Activated CD4-positive, alpha-beta T cell treated with anti-CD3 and anti-CD28 coated beads for 36 hours (primary cell): ENCODE data around the gene SIL1. TPM values are rescaled to one million over a fixed set of nuclear protein-coding genes. Genes with fewer than 3 reads are reported as not detected.

Source experiments
- ATAC-seq: fragments of 200-7000 bp; cut with Tn5 transposase; one replicate; pipeline ENCODE4 v1.10.0; 2021; ENCODE audit warnings: mild to moderate bottlenecking, moderate library complexity
- CTCF ChIA-PET: fragments of 350-600 bp; sonication (Branson Sonifier 250); formaldehyde crosslinking; loops from one replicate; lab custom pipeline; 2021; ENCODE audit warnings: antibody characterized with exemption; lab: Charles Lee
- POLR2A ChIA-PET: fragments of 350-600 bp; sonication (Branson Sonifier 250); formaldehyde crosslinking; loops from one replicate; lab custom pipeline; 2021; ENCODE audit warnings: antibody characterized with exemption, inconsistent platforms; lab: Charles Lee
- DNase-seq: peaks from one replicate; pipeline ENCODE4 v3.0.0-alpha.2; 2020
- H3K27ac Mint-ChIP-seq: one replicate; pipeline ENCODE4 v1.8.0; 2021; ENCODE audit warnings: mixed read lengths
- H3K27me3 Mint-ChIP-seq: one replicate; pipeline ENCODE4 v1.8.0; 2021; ENCODE audit warnings: mixed read lengths
- H3K36me3 Mint-ChIP-seq: one replicate; pipeline ENCODE4 v1.8.0; 2021; ENCODE audit warnings: low read depth, mixed read lengths
- H3K4me1 Mint-ChIP-seq: one replicate; pipeline ENCODE4 v1.8.0; 2021; ENCODE audit warnings: mixed read lengths
- H3K4me3 Mint-ChIP-seq: one replicate; pipeline ENCODE4 v1.8.0; 2021; ENCODE audit warnings: mild to moderate bottlenecking, moderate library complexity, mixed read lengths
- H3K9me3 Mint-ChIP-seq: one replicate; pipeline ENCODE4 v1.8.0; 2021; ENCODE audit warnings: low read depth, mixed read lengths
- intact Hi-C, 2 experiments: fragments of 100-400 bp; cut with DNase I in 1 of 2; cut with micrococcal nuclease in 1 of 2; formaldehyde crosslinking; loops; one replicate each; pipeline versions ENCODE4 v1.14.2 to v1.15.1; 2022 to 2024; cut with DNase I, micrococcal nuclease
- total RNA-seq, 2 experiments: library from RNA; stranded (reverse); gene quantifications; one replicate each; pipeline ENCODE4 v1.2.3, GENCODE V29; 2021

Gene SIL1
- total RNA-seq, 2 experiments from 2014 or later: 11.2 to 14.4 TPM

- CTCF ChIA-PET: no interaction called here
- POLR2A ChIA-PET: no interaction called here
- intact Hi-C loops: no loop called here
- no peak overlapping the region for H3K4me3 Mint-ChIP-seq
- DNase-seq (no peak), ATAC-seq (no peak)
- H3K27ac Mint-ChIP-seq: no peak overlapping the region
- no peaks in the 10 kb centered on the region for H3K9me3 Mint-ChIP-seq
- H3K4me1 Mint-ChIP-seq: peaks cover 4% of the 10 kb centered on the region
- H3K27me3 Mint-ChIP-seq: no peaks in the 10 kb centered on the region
- H3K36me3 Mint-ChIP-seq: no peaks in the 10 kb centered on the region
Measured at GRCh38 chr5:138943599-138944173, 254.5 kb downstream of the SIL1 start.

DNA sequence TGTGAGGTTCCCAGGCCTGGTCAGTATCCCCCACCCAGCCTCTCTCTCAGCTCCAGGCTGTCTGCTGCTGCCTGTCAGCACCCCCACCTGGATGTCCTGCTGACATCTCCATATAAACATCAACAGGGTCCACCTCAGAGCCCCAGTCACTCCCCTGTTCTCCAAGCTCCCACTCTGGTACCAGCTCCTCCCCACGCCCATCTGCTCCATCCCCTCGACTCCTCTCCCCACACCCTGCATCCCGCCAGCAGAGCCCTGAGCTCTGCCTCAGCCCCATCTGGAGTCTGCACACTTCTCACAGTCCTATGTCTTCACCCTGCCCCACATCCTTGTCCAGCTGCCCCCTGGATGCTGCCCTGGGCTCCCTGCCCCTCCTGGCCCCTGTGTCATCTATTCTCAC, 255.3 kb downstream of the SIL1 start:
- no peak overlapping the region for H3K27ac Mint-ChIP-seq
- ATAC-seq (no peak), DNase-seq (no peak)
- no peak overlapping the region for H3K4me3 Mint-ChIP-seq
- ChIA-PET POLR2A (no interaction called here), CTCF (no interaction called here)
- no peaks in the 10 kb centered on the region for H3K36me3 Mint-ChIP-seq
- intact Hi-C loops: no loop called here
- peaks cover 4% of the 10 kb centered on the region for H3K4me1 Mint-ChIP-seq
- no peaks in the 10 kb centered on the region for H3K27me3 Mint-ChIP-seq
- H3K9me3 Mint-ChIP-seq: no peaks in the 10 kb centered on the region

DNA sequence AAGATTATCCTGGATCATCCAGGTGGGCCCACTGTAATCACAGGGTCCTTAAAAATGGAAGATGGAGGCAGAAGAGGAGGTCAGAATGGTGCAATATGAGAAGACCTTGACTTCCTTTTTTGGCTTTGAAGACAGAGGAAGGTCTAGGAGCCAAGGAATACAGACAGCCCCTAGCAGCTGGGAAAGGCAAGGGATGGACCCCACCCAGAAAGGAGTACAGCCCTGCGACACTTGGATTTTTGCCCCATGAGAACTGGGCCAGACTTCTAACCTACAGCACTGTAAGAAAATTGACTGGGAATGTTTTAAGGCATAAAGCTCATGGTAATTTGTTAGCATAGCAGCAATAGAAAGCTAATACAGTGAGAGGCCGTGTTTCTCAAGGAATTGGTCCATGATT, 256.1 kb downstream of the SIL1 start:
- CTCF ChIA-PET: no interaction called here
- ATAC-seq (no peak), DNase-seq (no peak)
- no peaks in the 10 kb centered on the region for H3K36me3 Mint-ChIP-seq
- H3K27ac Mint-ChIP-seq: no peak overlapping the region
- H3K27me3 Mint-ChIP-seq: no peaks in the 10 kb centered on the region
- peaks cover 4% of the 10 kb centered on the region for H3K4me1 Mint-ChIP-seq
- no peak overlapping the region for H3K4me3 Mint-ChIP-seq
- no peaks in the 10 kb centered on the region for H3K9me3 Mint-ChIP-seq
- intact Hi-C loops: no loop called here
- POLR2A ChIA-PET: no interaction called here

DNA sequence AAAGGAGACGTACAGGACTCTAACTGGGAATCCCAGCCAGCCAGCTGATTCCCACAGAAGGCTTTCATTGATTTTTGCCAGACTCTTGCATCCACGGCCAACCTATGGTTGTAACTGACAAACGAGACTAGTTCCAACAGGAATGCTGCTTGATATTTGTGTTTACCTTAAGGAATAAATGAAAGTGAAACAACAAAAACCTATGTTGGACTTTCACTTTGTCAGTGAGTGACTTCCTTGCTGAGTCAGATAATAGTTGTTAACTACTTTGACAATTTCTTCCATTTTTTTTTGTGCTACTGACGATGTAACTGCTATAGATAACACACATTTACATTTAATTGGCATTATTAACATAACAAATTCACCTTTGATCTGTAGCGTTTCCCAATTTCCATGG, 259.6 kb downstream of the SIL1 start:
- no peak overlapping the region for H3K27ac Mint-ChIP-seq
- H3K9me3 Mint-ChIP-seq: no peaks in the 10 kb centered on the region
- peaks cover 4% of the 10 kb centered on the region for H3K4me1 Mint-ChIP-seq
- CTCF ChIA-PET: interaction anchor here (1.3 kb wide), 1 partner anchor 46 kb away, joined by 3 read pairs; no protein-coding TSS in a partner anchor
- DNase-seq: no peak
- H3K4me3 Mint-ChIP-seq: no peak overlapping the region
- POLR2A ChIA-PET: no interaction called here
- ATAC-seq: no peak
- intact Hi-C loops: no loop called here
- no peaks in the 10 kb centered on the region for H3K36me3 Mint-ChIP-seq
- H3K27me3 Mint-ChIP-seq: no peaks in the 10 kb centered on the region

DNA sequence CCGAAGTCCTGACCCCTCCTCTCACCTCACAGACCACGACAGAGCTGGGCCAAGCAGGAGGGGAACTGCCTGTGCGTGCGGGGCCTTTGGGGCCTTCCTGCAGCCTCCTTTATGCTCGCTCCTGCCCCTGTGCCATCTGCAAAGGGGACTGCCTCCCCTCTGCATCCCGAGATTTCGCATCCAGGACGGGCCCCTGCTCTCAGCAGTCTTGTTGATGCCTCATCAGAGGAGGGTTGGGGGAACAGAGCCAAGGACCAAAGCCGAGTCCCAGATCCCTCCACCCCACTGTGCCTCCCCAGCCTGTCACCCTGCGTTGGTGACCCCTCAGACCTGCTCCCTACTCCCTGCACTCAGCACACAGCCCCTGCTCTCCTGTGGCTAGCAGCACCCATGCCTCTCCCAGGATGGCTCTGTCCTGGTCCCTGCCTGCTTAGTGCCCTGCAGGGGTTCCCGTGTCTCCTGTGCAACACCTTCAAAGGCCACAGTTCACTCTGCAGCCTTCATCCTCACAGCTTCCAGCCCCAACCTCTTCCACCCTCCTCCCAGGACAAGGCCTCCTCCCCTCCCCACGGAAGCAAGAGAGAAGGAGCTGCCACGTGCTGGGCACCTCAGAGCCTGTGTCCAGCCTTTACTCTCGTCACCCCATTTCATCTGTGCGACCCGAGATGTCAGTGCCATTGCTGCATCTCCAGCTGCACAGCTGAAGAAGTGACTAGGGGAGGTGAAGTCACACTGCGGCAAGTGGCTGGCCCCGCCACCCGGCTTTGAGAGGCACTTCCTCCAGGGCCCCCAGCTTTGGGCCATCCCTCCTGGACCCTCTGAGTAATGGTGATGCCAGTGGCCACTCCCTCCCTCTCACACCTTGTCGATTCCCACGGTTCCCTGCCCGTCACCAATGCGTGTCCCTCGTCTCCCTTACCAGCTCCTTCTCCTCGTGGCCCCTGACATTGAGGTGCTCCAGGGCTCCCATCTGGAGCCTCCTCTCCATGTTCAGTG, 260.5 kb downstream of the SIL1 start:
- Mint-ChIP-seq H3K27ac (no peak overlapping the region), H3K36me3 (no peaks in the 10 kb centered on the region), H3K27me3 (no peaks in the 10 kb centered on the region), H3K4me1 (peaks cover 4% of the 10 kb centered on the region), H3K4me3 (no peak overlapping the region), H3K9me3 (no peaks in the 10 kb centered on the region)
- POLR2A ChIA-PET: no interaction called here
- intact Hi-C loops: no loop called here
- ATAC-seq (no peak), DNase-seq (no peak)
- CTCF ChIA-PET: interaction anchor here (0.6 to 1.3 kb wide), 2 partner anchors 47 to 308 kb away, joined by 3 read pairs; no protein-coding TSS in a partner anchor

DNA sequence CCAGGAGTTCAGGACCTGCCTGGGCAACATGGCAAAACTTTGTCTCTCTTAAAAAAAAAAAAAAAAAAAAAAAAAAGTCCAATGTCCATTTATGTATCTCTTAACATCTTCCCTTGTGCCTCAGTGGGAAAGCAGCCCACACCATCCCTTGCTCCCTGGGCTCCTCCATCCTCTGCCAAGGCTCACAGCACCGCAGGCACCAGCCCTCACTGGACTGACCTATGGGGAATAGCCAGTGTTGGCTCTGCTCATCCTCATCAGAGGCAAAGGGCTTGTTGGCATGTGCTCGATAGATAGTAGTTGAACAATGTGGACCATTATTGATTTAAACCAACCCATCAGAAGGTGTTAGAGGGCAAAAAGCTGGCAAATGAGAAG, 261.2 kb downstream of the SIL1 start:
- intact Hi-C loops: no loop called here
- no peaks in the 10 kb centered on the region for H3K27me3 Mint-ChIP-seq
- H3K9me3 Mint-ChIP-seq: no peaks in the 10 kb centered on the region
- H3K4me1 Mint-ChIP-seq: peaks cover 4% of the 10 kb centered on the region
- no peak for DNase-seq
- H3K36me3 Mint-ChIP-seq: no peaks in the 10 kb centered on the region
- H3K4me3 Mint-ChIP-seq: no peak overlapping the region
- ATAC-seq: no peak
- POLR2A ChIA-PET: no interaction called here
- CTCF ChIA-PET: no interaction called here
- no peak overlapping the region for H3K27ac Mint-ChIP-seq

- intact Hi-C loops: no loop called here
- DNase-seq (no peak), ATAC-seq (no peak)
- Mint-ChIP-seq H3K9me3 (no peaks in the 10 kb centered on the region), H3K4me1 (peaks cover 4% of the 10 kb centered on the region), H3K27ac (no peak overlapping the region), H3K36me3 (no peaks in the 10 kb centered on the region), H3K27me3 (no peaks in the 10 kb centered on the region), H3K4me3 (no peak overlapping the region)
- CTCF ChIA-PET: no interaction called here
- POLR2A ChIA-PET: no interaction called here
Measured at GRCh38 chr5:138936225-138936967, 261.8 kb downstream of the SIL1 start.

- H3K36me3 Mint-ChIP-seq: no peaks in the 10 kb centered on the region
- ChIA-PET POLR2A (interaction anchor here (0.7 kb wide), 1 partner anchor 309 kb away, joined by 3 read pairs; no protein-coding TSS in a partner anchor), CTCF (interaction anchor here (0.7 kb wide), 1 partner anchor 147 kb away, joined by 3 read pairs; no protein-coding TSS in a partner anchor)
- DNase-seq: no peak
- no peaks in the 10 kb centered on the region for H3K4me1 Mint-ChIP-seq
- no peak for ATAC-seq
- H3K27me3 Mint-ChIP-seq: no peaks in the 10 kb centered on the region
- H3K4me3 Mint-ChIP-seq: no peak overlapping the region
- H3K9me3 Mint-ChIP-seq: no peaks in the 10 kb centered on the region
- H3K27ac Mint-ChIP-seq: no peak overlapping the region
- intact Hi-C loops: no loop called here
Measured at GRCh38 chr5:138935466-138935865, 262.7 kb downstream of the SIL1 start.

DNA sequence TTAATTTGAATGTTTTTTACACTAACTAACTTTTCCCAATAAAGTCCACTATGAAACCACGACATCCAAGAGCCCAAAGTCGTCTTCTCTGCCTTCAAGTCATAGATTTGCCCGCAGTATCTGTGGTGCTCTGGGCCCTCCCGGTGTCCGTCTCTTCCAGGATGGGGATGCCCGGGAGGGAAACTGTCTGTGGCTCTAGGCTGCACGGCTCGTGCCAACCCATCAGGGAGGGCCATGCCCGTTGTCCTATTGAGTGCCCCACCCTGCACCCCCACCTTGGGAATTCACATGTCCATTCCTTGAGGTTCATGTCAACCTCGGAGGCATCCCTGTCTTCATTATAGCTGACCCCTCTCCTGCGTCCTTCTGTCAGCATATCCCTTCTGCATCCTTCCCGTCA, 263.2 kb downstream of the SIL1 start:
- intact Hi-C loops: no loop called here
- Mint-ChIP-seq H3K27ac (no peak overlapping the region), H3K4me1 (no peaks in the 10 kb centered on the region), H3K4me3 (no peak overlapping the region), H3K36me3 (no peaks in the 10 kb centered on the region), H3K27me3 (no peaks in the 10 kb centered on the region), H3K9me3 (no peaks in the 10 kb centered on the region)
- ATAC-seq: no peak
- DNase-seq: no peak
- ChIA-PET POLR2A (interaction anchor here (0.7 kb wide), 1 partner anchor 309 kb away, joined by 3 read pairs; no protein-coding TSS in a partner anchor), CTCF (interaction anchor here (0.7 kb wide), 1 partner anchor 146 kb away, joined by 3 read pairs; no protein-coding TSS in a partner anchor)

- H3K27me3 Mint-ChIP-seq: no peaks in the 10 kb centered on the region
- DNase-seq: no peak
- no peak overlapping the region for H3K27ac Mint-ChIP-seq
- ChIA-PET CTCF (no interaction called here), POLR2A (no interaction called here)
- no peaks in the 10 kb centered on the region for H3K4me1 Mint-ChIP-seq
- H3K36me3 Mint-ChIP-seq: no peaks in the 10 kb centered on the region
- no peaks in the 10 kb centered on the region for H3K9me3 Mint-ChIP-seq
- H3K4me3 Mint-ChIP-seq: no peak overlapping the region
- intact Hi-C loops: no loop called here
- no peak for ATAC-seq
Measured at GRCh38 chr5:138933522-138934290, 264.5 kb downstream of the SIL1 start.
